PFSK-1 (cell line): ENCODE results near the gene DNER.

ENCODE experiments used
- FOXP2 ChIP-seq: optimal IDR thresholded peaks from 2 replicates; pipeline ENCODE3; 2011; ENCODE audit warnings: borderline replicate concordance, control low read depth, inconsistent platforms; ENCODE audit not compliant: insufficient read depth; ENCODE audit errors: extremely low read length, extremely low read depth
- POLR2AphosphoS5 ChIP-seq: IDR thresholded peaks from 2 replicates; pipeline ENCODE4 v1.6.1; 2012; ENCODE audit warnings: low read depth, mild to moderate bottlenecking, control low read depth, low read length, moderate library complexity
- SIN3A ChIP-seq: IDR thresholded peaks from 2 replicates; pipeline ENCODE4 v1.6.1; 2012; ENCODE audit warnings: mild to moderate bottlenecking, low read length, moderate library complexity, borderline replicate concordance; ENCODE audit not compliant: insufficient read depth
- TAF1 ChIP-seq: IDR thresholded peaks from 2 replicates; pipeline ENCODE4 v1.6.1; 2012; ENCODE audit warnings: low read length, control low read depth, borderline replicate concordance; ENCODE audit not compliant: insufficient read depth
- TF ChIP-seq, protein P1 (sequence below), 2 experiments: IDR thresholded peaks; 2 replicates each; pipeline versions ENCODE4 v1.6.1 to v1.8.0; 2011 to 2012; ENCODE audit warnings: low read depth in 2 of 2, low read length in 2 of 2, control low read depth in 1 of 2, inconsistent platforms in 1 of 2, mild to moderate bottlenecking in 1 of 2, moderate library complexity in 1 of 2; ENCODE audit not compliant: insufficient read depth in 1 of 2

The DNER gene

DNA sequence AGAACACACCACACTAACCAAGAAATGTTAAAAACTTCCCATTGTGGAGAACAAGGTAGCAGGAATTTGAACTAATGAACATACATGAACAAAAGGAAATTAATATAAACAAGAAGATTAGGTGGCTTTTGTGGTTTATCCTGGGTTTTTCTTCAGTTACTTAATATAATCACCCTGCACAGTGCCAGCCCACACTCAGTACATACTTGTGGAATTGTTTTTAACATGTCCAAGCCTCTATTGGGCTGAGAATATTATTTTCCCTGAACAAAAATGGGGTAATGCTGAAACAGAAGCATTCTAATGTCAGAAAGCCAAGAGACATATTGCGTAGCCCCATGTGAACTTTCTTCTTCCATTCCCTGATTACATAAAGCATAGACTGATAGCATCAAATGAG, 202.8 kb downstream of the DNER start:
- TF ChIP-seq, protein P1, sequence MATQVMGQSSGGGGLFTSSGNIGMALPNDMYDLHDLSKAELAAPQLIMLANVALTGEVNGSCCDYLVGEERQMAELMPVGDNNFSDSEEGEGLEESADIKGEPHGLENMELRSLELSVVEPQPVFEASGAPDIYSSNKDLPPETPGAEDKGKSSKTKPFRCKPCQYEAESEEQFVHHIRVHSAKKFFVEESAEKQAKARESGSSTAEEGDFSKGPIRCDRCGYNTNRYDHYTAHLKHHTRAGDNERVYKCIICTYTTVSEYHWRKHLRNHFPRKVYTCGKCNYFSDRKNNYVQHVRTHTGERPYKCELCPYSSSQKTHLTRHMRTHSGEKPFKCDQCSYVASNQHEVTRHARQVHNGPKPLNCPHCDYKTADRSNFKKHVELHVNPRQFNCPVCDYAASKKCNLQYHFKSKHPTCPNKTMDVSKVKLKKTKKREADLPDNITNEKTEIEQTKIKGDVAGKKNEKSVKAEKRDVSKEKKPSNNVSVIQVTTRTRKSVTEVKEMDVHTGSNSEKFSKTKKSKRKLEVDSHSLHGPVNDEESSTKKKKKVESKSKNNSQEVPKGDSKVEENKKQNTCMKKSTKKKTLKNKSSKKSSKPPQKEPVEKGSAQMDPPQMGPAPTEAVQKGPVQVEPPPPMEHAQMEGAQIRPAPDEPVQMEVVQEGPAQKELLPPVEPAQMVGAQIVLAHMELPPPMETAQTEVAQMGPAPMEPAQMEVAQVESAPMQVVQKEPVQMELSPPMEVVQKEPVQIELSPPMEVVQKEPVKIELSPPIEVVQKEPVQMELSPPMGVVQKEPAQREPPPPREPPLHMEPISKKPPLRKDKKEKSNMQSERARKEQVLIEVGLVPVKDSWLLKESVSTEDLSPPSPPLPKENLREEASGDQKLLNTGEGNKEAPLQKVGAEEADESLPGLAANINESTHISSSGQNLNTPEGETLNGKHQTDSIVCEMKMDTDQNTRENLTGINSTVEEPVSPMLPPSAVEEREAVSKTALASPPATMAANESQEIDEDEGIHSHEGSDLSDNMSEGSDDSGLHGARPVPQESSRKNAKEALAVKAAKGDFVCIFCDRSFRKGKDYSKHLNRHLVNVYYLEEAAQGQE (IDR thresholded peaks at IDR 0.05; ENCODE audit: insufficient read depth in 1 of 2, low read depth in 2 of 2, low read length in 2 of 2), result no peak
- TF ChIP-seq FOXP2 (no peak), SIN3A (no peak), TAF1 (no peak), POLR2AphosphoS5 (no peak)

DNA sequence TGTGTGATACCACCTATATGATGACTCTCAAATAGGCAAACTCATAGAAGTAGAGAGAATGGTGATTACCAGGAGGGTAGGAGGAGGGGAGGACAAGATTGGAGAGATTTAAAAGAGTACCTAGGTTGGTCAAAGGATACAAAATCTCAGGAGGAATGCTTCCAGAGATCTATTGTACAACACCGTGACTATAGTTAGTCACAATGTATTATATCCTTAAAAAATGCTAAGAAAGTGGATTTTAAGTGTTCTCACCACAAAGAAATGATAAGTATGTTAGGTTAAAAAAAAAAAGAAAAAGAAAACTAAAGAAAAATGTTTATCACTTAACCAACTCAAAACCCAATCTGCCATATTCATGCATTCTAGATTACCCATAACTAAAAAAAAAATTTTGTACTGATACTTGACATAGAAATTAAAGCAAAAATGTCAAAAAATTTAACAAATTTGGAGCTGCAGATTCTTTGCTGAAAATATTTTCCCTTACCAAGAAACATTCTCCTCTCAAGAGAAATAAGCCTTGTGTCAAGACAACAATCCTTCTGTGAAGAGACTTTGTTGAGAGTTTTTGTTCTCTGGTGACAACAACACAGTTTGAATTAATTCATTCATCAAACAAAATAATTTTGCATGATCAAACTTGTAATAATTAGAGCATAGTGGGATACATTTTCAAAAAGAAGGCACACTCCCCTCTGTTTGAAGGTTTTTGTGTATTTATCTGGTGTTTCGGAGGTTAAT, 213.1 kb downstream of the DNER start:
- no peak for TF ChIP-seq SIN3A
- TF ChIP-seq POLR2AphosphoS5, result no peak

DNA sequence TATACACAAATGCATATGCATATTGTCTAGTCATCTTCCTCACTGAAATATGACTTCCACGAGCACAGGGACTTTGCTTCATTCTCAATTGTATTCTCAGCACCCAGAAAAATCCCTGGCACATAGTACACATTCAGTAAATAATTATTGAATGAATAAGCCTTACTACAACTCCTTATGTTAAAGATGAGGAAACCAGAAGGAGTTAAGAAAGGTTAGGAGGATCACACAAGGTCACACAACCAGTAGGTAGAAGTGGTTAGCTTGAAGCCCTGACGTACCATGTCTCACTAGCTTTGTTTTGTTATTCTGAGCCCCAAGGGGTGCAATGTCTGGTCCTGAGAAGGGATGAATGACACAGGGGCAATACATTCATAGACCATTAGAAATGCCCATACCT, 222.3 kb downstream of the DNER start:
- TF ChIP-seq, protein P1 (IDR thresholded peaks at IDR 0.05; ENCODE audit: insufficient read depth in 1 of 2, low read depth in 2 of 2, low read length in 2 of 2), result no peak
- TF ChIP-seq FOXP2 (no peak), SIN3A (no peak), POLR2AphosphoS5 (no peak)

DNA sequence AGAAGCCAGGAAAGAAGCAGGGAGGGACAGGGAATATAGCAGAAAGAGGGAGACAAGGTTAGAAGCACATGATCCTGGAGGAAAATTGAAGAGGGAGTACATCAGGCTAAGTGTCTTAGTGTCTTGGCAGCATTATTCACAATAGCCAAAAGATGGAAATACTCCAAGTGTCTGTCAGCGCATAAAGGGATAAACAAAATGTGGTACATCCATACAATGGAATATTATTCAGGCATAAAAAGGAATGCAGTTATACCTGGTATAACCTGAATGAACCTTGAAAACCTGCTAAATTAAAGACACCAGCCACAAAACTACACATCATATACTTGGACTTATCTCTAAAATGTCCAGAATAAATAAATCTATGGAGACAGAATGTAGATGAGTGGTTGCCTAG, 224.2 kb downstream of the DNER start:
- no peak for TF ChIP-seq POLR2AphosphoS5
- TF ChIP-seq, protein P1 (IDR thresholded peaks at IDR 0.05; ENCODE audit: insufficient read depth in 1 of 2, low read depth in 2 of 2, low read length in 2 of 2), result no peak

DNA sequence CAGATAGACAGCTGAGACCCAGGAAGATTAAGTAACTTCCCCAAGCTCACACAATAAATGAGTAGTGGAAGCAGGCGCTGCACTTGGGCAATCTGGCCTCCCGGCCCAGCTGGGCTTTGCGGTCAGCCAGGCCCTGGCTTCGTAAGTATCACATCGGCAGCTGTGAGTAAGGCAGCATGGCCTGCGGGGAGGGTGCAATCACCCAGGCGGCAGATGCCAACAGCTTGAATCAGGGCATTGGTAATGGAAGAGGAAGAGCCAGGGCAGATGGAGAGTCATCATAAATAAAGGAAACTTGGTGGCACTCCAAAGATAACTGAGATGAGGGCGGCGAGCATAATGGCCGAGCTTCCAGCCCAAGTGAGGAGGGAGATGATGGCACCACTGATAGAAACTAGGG, 225.3 kb downstream of the DNER start:
- no peak for TF ChIP-seq POLR2AphosphoS5
- TF ChIP-seq, protein P1 (IDR thresholded peaks at IDR 0.05; ENCODE audit: insufficient read depth in 1 of 2, low read depth in 2 of 2, low read length in 2 of 2), result no peak
- no peak for TF ChIP-seq FOXP2
- no peak for TF ChIP-seq SIN3A
- no peak for TF ChIP-seq TAF1

DNA sequence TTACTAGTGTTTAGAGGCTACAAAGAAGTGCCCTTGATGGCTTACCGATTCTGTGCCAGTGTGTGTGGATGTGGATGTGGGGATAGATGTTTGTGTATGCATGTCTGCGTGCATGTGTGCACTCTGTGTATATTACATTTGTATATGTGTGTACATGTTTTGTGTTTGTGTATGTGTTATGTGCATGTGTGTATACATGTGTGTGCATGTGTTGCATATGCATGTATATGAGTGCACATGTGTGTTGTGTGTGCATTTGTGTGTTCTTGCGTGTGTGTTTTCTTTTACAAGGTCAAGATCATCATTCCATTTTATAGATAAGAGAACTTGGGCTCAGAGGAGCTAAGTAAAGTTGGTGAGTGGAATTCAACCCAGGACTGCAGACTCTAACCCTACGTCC, 226.1 kb downstream of the DNER start:
- TF ChIP-seq, protein P1 (IDR thresholded peaks at IDR 0.05; ENCODE audit: insufficient read depth in 1 of 2, low read depth in 2 of 2, low read length in 2 of 2), result no peak
- TF ChIP-seq SIN3A, result no peak
- no peak for TF ChIP-seq TAF1
- TF ChIP-seq POLR2AphosphoS5, result no peak
- no peak for TF ChIP-seq FOXP2
